Measurements from ENCODE around the gene SYNE2. TPM values are rescaled to one million over a fixed set of nuclear protein-coding genes. Genes with fewer than 3 reads are reported as not detected.

The SYNE2 gene
- total RNA-seq, 2 experiments from 2014 or later = 69.3 to 143 TPM

- ATAC-seq (no peak), DNase-seq (no peak)
- H3K27ac Mint-ChIP-seq = no peak overlapping the region
- peaks cover 28% of the 10 kb centered on the region for H3K36me3 Mint-ChIP-seq
- peaks cover 34% of the 10 kb centered on the region for H3K4me1 Mint-ChIP-seq
- H3K27me3 Mint-ChIP-seq = no peaks in the 10 kb centered on the region
- H3K9me3 Mint-ChIP-seq (ENCODE audit: low read depth) = no peaks in the 10 kb centered on the region
- CTCF ChIA-PET = no interaction called here
- H3K4me3 Mint-ChIP-seq = no peak overlapping the region
These were observed 52.6 kb downstream of the SYNE2 start for GRCh38 chr14:63905370-63905769.

DNA sequence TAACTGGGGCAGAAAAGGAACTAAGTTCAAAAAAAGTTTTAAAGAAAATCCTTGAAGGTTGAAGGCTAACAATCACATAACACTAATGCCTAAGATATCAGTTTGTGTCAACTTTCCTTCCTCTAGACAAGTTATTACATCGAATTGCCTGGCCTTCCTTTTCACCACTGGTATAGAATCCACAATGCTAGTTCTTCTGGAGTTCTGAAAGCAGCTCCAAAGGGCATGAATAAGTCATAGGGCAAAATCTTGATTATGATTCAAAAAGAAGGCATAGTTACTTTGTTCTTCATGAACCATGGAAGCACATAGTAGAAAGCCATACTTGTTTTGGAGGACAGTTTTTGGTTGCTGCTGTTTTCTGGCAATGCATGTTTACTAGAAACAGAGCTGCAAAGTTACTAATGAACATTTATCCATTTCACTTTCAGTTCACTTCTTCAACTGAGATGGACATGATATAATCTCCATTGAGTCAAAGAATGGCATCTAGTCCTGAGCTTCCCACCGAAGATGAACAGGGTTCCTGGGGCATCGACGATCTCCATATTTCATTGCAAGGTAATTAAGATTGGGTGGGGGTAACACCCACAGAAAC is 56.0 kb downstream of the SYNE2 start:
- Mint-ChIP-seq H3K4me1 (peaks cover 25% of the 10 kb centered on the region), H3K27ac (peak overlapping the region; percentile 48), H3K4me3 (peak overlapping the region; percentile 27), H3K36me3 (peaks cover 23% of the 10 kb centered on the region), H3K9me3 (ENCODE audit: low read depth) (no peaks in the 10 kb centered on the region), H3K27me3 (no peaks in the 10 kb centered on the region)
- CTCF ChIA-PET = interaction anchor here (0.6 to 1.1 kb wide), 2 partner anchors 241 to 390 kb away, joined by 3 read pairs; no protein-coding TSS in a partner anchor
- ATAC-seq = no peak
- no peak for DNase-seq

DNA sequence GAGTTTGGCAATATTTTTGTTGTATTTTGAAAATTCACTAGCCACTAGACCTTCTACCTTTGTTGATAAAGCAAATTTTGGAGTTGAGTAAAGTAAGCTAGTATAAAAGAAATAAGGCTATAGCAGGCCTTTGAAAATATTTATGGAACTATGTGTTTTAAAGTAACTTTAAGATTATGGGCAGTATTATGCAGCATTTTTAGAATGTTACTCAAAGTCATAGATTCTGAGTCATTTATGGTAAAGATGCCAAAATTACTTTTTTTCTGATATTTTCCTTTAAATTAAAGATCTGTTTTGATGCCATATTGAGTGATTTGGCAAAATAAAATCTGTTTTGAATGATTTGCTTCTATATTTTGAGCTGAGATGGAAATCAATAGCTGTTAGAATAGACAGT is 57.2 kb downstream of the SYNE2 start:
- H3K4me3 Mint-ChIP-seq = no peak overlapping the region
- DNase-seq (no peak), ATAC-seq (no peak)
- peaks cover 24% of the 10 kb centered on the region for H3K36me3 Mint-ChIP-seq
- no peaks in the 10 kb centered on the region for H3K27me3 Mint-ChIP-seq
- H3K27ac Mint-ChIP-seq = no peak overlapping the region
- CTCF ChIA-PET = no interaction called here
- peaks cover 25% of the 10 kb centered on the region for H3K4me1 Mint-ChIP-seq
- H3K9me3 Mint-ChIP-seq (ENCODE audit: low read depth) = no peaks in the 10 kb centered on the region

DNA sequence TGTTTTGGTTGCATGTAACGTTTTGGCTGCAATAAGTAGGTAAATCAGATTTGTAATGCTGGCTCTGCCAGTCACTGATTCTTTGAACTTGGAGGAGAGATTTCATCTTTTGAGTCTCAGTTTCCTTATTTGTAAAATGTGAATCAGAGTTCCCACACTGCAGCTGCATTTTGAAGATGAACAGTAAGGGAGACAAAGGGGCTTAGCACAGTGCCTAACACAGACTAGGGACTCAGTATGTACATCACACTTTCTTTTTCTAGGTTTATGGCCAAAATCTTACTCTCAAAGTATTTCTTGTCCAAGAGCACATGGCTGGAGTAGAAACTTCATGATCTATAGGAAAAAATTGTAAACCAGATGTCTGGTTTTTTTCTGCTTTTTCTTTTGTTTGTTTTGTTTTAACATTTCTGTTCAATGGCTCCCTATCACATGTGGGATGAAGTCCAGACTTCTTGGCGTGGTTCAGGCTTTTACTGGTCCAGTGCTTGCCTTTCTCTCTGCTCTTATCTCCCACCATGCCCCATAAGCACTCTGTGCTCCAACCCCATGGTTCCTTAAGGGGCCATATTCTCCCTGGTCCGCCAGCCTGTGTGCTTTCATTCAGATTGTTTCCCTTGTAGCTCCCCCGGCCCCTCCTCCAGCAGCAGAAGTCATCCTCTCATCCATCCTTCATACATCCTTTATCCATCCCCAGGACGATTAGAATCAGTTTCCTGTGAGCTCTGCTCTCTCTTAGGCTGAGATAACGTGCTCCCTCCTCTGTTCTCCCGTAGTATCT is 58.0 kb downstream of the SYNE2 start:
- Mint-ChIP-seq H3K4me3 (no peak overlapping the region), H3K27ac (no peak overlapping the region), H3K27me3 (no peaks in the 10 kb centered on the region), H3K9me3 (ENCODE audit: low read depth) (no peaks in the 10 kb centered on the region), H3K4me1 (peaks cover 25% of the 10 kb centered on the region), H3K36me3 (peaks cover 20% of the 10 kb centered on the region)
- CTCF ChIA-PET = interaction anchor here (1.2 kb wide), 1 partner anchor 58 kb away, joined by 3 read pairs; the partner anchor contains the start of gene SYNE2
- DNase-seq (no peak), ATAC-seq (no peak)

- Mint-ChIP-seq H3K36me3 (peaks cover 15% of the 10 kb centered on the region), H3K9me3 (ENCODE audit: low read depth) (no peaks in the 10 kb centered on the region), H3K4me1 (peaks cover 25% of the 10 kb centered on the region), H3K4me3 (no peak overlapping the region), H3K27ac (no peak overlapping the region), H3K27me3 (no peaks in the 10 kb centered on the region)
- ATAC-seq = no peak
- CTCF ChIA-PET = interaction anchor here (1.2 kb wide), 1 partner anchor 59 kb away, joined by 3 read pairs; the partner anchor contains the start of gene SYNE2
- no peak for DNase-seq
These were observed 58.6 kb downstream of the SYNE2 start for GRCh38 chr14:63911404-63911803.

DNA sequence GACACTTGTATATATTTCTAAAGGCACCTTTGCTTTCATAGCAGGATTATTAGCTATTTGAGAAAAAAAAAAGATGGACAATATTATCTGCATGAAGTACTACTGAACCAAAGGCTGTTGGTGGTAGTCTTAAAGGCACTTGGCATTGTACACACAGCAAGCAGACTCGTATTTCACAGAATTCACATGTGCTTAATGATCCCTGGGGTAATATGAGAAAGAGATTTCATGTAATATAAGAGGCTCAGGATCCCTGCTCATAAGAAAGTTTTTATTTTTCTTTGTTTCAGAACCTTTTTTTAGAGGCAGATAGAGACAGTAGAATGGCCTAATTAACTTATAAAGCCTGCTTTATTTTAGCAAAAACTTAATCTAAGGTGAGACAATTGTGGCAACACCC is 59.5 kb downstream of the SYNE2 start:
- CTCF ChIA-PET = no interaction called here
- Mint-ChIP-seq H3K27ac (no peak overlapping the region), H3K27me3 (no peaks in the 10 kb centered on the region), H3K36me3 (peaks cover 13% of the 10 kb centered on the region), H3K4me3 (no peak overlapping the region), H3K9me3 (ENCODE audit: low read depth) (no peaks in the 10 kb centered on the region), H3K4me1 (peaks cover 25% of the 10 kb centered on the region)
- ATAC-seq = no peak
- no peak for DNase-seq

GRCh38 chr14:63918411-63918810 is 65.6 kb downstream of the SYNE2 start:
- Mint-ChIP-seq H3K36me3 (peaks cover 3% of the 10 kb centered on the region), H3K4me1 (peaks cover 9% of the 10 kb centered on the region), H3K4me3 (no peak overlapping the region), H3K27me3 (no peaks in the 10 kb centered on the region), H3K27ac (no peak overlapping the region), H3K9me3 (ENCODE audit: low read depth) (no peaks in the 10 kb centered on the region)
- ATAC-seq = no peak
- CTCF ChIA-PET = interaction anchor here (1.8 kb wide), 1 partner anchor 66 kb away, joined by 4 read pairs; the partner anchor contains the start of gene SYNE2
- DNase-seq = no peak

DNA sequence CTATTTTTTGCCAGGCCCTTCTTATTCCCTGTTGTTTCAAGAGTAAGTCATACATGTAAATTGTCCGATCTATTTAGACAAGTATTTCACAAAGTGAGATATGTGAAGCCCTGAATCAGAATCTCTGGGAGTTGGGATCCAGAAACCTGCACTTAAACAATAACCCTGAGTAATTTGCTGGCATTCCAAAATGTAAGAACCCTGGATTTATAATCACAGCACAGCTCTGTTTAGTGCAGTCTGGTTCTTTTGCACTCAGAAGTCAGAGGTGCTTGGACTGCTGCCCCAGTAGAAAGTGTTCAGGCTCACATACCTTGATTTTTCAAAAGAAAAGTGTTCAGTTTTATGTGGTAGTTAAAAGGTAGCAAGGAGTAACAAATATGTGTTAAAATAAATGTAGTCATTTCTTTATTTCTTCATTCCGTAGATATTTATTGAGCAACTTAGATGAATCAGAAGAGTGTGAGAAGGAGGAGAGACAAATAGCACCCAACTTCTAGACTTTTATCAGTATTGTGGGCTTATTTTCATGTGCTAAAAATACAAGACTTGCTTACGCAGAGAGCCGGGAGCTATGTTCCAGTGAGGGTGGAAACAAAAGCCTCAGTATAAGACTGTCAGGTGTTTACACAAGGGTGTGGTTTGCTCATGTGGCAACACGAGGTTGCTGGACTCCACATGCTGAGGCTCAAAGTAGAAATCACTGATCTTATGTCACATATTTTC is 70.1 kb downstream of the SYNE2 start:
- peak; percentile 45 for ATAC-seq
- no peak overlapping the region for H3K27ac Mint-ChIP-seq
- H3K36me3 Mint-ChIP-seq = peaks cover 21% of the 10 kb centered on the region
- CTCF ChIA-PET = interaction anchor here (1.0 kb wide), 1 partner anchor 10 kb away, joined by 3 read pairs; no protein-coding TSS in a partner anchor
- no peaks in the 10 kb centered on the region for H3K27me3 Mint-ChIP-seq
- H3K4me3 Mint-ChIP-seq = no peak overlapping the region
- H3K4me1 Mint-ChIP-seq = peaks cover 9% of the 10 kb centered on the region
- DNase-seq = no peak
- no peaks in the 10 kb centered on the region for H3K9me3 Mint-ChIP-seq (ENCODE audit: low read depth)

DNA sequence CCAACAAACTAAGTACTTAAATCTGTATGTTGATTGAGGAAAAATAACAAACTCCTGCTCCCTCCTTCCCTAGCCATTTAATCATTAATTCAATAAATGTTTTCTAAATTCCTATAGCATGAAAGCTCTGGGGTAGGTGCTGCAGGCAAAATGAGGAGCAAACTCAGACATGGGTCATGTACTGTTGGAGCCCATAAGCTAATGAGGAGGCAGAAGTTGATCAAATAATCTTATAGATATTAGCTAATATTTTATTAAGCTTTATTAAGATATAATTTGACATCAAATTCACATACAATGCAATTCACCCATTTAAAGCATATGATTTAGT is 70.6 kb downstream of the SYNE2 start:
- Mint-ChIP-seq H3K36me3 (peaks cover 26% of the 10 kb centered on the region), H3K27me3 (no peaks in the 10 kb centered on the region), H3K4me1 (peaks cover 9% of the 10 kb centered on the region), H3K27ac (no peak overlapping the region), H3K4me3 (no peak overlapping the region), H3K9me3 (ENCODE audit: low read depth) (no peaks in the 10 kb centered on the region)
- ATAC-seq (no peak), DNase-seq (no peak)
- CTCF ChIA-PET = interaction anchor here (1.0 kb wide), 1 partner anchor 10 kb away, joined by 3 read pairs; no protein-coding TSS in a partner anchor

GRCh38 chr14:63924375-63924774 is 71.6 kb downstream of the SYNE2 start:
- Mint-ChIP-seq H3K9me3 (ENCODE audit: low read depth) (no peaks in the 10 kb centered on the region), H3K4me1 (peaks cover 9% of the 10 kb centered on the region), H3K27me3 (no peaks in the 10 kb centered on the region), H3K27ac (no peak overlapping the region), H3K36me3 (peaks cover 26% of the 10 kb centered on the region), H3K4me3 (no peak overlapping the region)
- CTCF ChIA-PET = interaction anchor here (0.5 kb wide), 1 partner anchor 216 kb away, joined by 3 read pairs; no protein-coding TSS in a partner anchor
- DNase-seq (no peak), ATAC-seq (no peak)

DNA sequence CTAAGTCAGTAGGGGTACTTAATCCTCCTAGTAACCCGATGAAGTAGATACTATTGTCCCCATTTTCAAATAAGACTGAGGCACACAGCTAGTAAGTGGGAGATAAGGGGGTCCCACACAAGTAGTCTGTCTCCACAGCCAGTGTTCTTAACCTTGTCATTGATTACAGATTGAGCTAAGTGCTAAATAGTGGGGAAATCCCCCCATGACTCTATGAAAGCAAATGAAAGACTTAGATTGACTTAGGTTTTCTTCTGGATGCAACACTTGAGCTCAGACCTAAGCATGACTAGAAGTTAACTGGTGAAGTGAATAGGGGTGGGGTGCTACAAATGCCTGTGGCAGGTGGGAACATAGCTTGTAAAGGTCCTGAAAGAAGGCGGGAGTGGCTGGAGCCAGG is 73.8 kb downstream of the SYNE2 start:
- Mint-ChIP-seq H3K4me1 (peaks cover 9% of the 10 kb centered on the region), H3K36me3 (peaks cover 29% of the 10 kb centered on the region), H3K4me3 (no peak overlapping the region), H3K27ac (no peak overlapping the region), H3K9me3 (ENCODE audit: low read depth) (no peaks in the 10 kb centered on the region), H3K27me3 (no peaks in the 10 kb centered on the region)
- DNase-seq (no peak), ATAC-seq (no peak)
- CTCF ChIA-PET = no interaction called here

DNA sequence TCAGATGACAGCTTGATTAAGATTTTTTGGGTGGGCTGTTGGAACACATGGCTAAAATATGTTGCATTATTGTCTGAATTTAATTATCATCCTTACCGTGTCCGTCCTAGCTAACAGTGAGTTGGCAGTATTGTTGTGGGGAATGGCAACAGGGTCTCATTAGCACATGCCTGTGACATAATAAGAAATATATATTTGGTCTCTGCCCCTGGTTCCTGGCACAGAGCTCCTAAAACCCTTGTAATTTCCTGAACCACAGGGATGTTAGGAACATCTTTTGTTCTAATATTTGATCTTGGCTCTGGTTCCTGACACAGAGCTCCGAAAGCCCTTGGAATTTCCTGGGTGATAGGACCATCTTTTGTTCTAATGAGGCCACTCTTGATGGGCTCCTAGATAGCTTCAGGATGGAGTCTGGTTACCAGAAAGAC is 76.0 kb downstream of the SYNE2 start:
- Mint-ChIP-seq H3K4me3 (no peak overlapping the region), H3K36me3 (peaks cover 29% of the 10 kb centered on the region), H3K9me3 (ENCODE audit: low read depth) (no peaks in the 10 kb centered on the region), H3K27ac (no peak overlapping the region), H3K27me3 (no peaks in the 10 kb centered on the region), H3K4me1 (peaks cover 14% of the 10 kb centered on the region)
- no peak for ATAC-seq
- CTCF ChIA-PET = interaction anchor here (1.1 to 1.2 kb wide), 2 partner anchors 37 to 45 kb away, joined by 3 to 5 read pairs; no protein-coding TSS in a partner anchor
- DNase-seq = no peak

DNA sequence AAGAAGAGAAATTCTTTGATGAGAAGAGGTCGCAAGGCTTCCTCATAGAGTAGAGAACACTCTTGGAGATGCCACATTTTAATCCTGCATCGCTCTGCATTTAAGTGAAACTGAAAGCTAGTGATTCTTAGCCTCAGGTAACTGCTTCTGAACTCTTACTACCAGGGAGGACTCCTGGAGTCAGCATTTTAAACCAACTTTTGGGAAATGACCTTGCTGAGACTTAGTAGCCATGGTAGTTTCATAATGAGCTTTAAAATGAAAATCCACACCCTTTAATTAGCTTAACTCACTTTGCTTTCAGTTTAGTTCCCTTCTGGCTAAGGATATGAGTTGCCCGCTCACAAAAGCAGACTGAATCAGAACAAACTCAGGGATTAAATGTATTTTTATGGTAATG is 80.3 kb downstream of the SYNE2 start:
- H3K9me3 Mint-ChIP-seq (ENCODE audit: low read depth) = no peaks in the 10 kb centered on the region
- H3K4me1 Mint-ChIP-seq = peaks cover 28% of the 10 kb centered on the region
- DNase-seq (no peak), ATAC-seq (peak; percentile 85)
- H3K27ac Mint-ChIP-seq = peak overlapping the region; percentile 28
- peaks cover 5% of the 10 kb centered on the region for H3K36me3 Mint-ChIP-seq
- H3K27me3 Mint-ChIP-seq = no peaks in the 10 kb centered on the region
- H3K4me3 Mint-ChIP-seq = peak overlapping the region; percentile 44
- CTCF ChIA-PET = interaction anchor here (1.0 to 1.6 kb wide), 5 partner anchors 10 to 79 kb away, joined by 3 to 4 read pairs (median 4); no protein-coding TSS in a partner anchor
